KOPT-K1 (cell line): ENCODE results near the gene CLSTN3.
A peak's percentile ranks its signal among the peaks of the same experiment; 100 is the strongest.
"Not testable (repeated sequence)": the region's sequence is repeated elsewhere in the genome, so short reads cannot be mapped to it uniquely, and the experiment has no call there.

Experiments used
- H3K27ac ChIP-seq: fragments of 200-600 bp; sonication (generic); 2 replicates; pipeline ENCODE4 v1.5.1; 2016; ENCODE audit warnings: antibody characterized with exemption, mild to moderate bottlenecking, low read depth, low read length; ENCODE audit not compliant: poor library complexity, severe bottlenecking
- H3K36me3 ChIP-seq: fragments of 200-600 bp; sonication (generic); 2 replicates; pipeline ENCODE4 v1.5.1; 2017; ENCODE audit warnings: antibody characterized with exemption, mild to moderate bottlenecking, low read length, moderate library complexity; ENCODE audit not compliant: insufficient read depth
- H3K9me3 ChIP-seq: fragments of 200-600 bp; sonication (generic); 2 replicates; pipeline ENCODE4 v1.5.1; 2017; ENCODE audit warnings: antibody characterized with exemption, low read length, mild to moderate bottlenecking; ENCODE audit not compliant: insufficient read depth, poor library complexity, severe bottlenecking

Gene CLSTN3

GRCh38 chr12:7162691-7163114, 32.5 kb downstream of the CLSTN3 start:
- H3K36me3 ChIP-seq: no peaks in the 10 kb centered on the region
- H3K9me3 ChIP-seq: peaks cover 23% of the 10 kb centered on the region
- H3K27ac ChIP-seq: no peak overlapping the region

GRCh38 chr12:7169951-7170350, 39.8 kb downstream of the CLSTN3 start:
- Histone ChIP-seq H3K27ac (no peak overlapping the region), H3K9me3 (peaks cover 88% of the 10 kb centered on the region), H3K36me3 (no peaks in the 10 kb centered on the region)

- peaks cover 89% of the 10 kb centered on the region for H3K9me3 ChIP-seq
- no peak overlapping the region for H3K27ac ChIP-seq
- no peaks in the 10 kb centered on the region for H3K36me3 ChIP-seq
Observed at GRCh38 chr12:7171854-7172253, 41.7 kb downstream of the CLSTN3 start.

GRCh38 chr12:7175493-7175892, 45.3 kb downstream of the CLSTN3 start:
- no peak overlapping the region for H3K27ac ChIP-seq
- no peaks in the 10 kb centered on the region for H3K36me3 ChIP-seq
- H3K9me3 ChIP-seq: peaks cover 62% of the 10 kb centered on the region

- H3K36me3 ChIP-seq: no peaks in the 10 kb centered on the region
- peaks cover 52% of the 10 kb centered on the region for H3K9me3 ChIP-seq
- H3K27ac ChIP-seq: no peak overlapping the region
Observed at GRCh38 chr12:7176595-7176994, 46.4 kb downstream of the CLSTN3 start.

- H3K27ac ChIP-seq: no peak overlapping the region
- H3K9me3 ChIP-seq: peaks cover 34% of the 10 kb centered on the region
- no peaks in the 10 kb centered on the region for H3K36me3 ChIP-seq
Observed at GRCh38 chr12:7178481-7178880, 48.3 kb downstream of the CLSTN3 start.

- peaks cover 18% of the 10 kb centered on the region for H3K9me3 ChIP-seq
- H3K27ac ChIP-seq: no peak overlapping the region
- H3K36me3 ChIP-seq: no peaks in the 10 kb centered on the region
Observed at GRCh38 chr12:7180685-7181084, 50.5 kb downstream of the CLSTN3 start.

GRCh38 chr12:7186058-7186457, 55.9 kb downstream of the CLSTN3 start:
- not testable (repeated sequence) for H3K36me3 ChIP-seq, H3K9me3 ChIP-seq, H3K27ac ChIP-seq

GRCh38 chr12:7188562-7189397, 58.6 kb downstream of the CLSTN3 start:
- Histone ChIP-seq H3K9me3 (no peaks in the 10 kb centered on the region), H3K36me3 (peaks cover 27% of the 10 kb centered on the region), H3K27ac (peak overlapping the region; percentile 96)

- H3K9me3 ChIP-seq: no peaks in the 10 kb centered on the region
- H3K27ac ChIP-seq: peak within 1 kb of the TSS; percentile 96
- peaks cover 34% of the 10 kb centered on the region for H3K36me3 ChIP-seq
Observed at GRCh38 chr12:7189398-7190267, 59.5 kb downstream of the CLSTN3 start, which contains the start of gene PEX5. TSS of gene PEX5 (plus strand) at chr12:7189686. CDS start at chr12:7190378, 692 bp downstream.

GRCh38 chr12:7190268-7191055, 60.3 kb downstream of the CLSTN3 start:
- peak overlapping the region; percentile 96 for H3K27ac ChIP-seq

GRCh38 chr12:7193674-7194073, 63.5 kb downstream of the CLSTN3 start:
- Histone ChIP-seq H3K27ac (no peak overlapping the region), H3K36me3 (peaks cover 57% of the 10 kb centered on the region), H3K9me3 (no peaks in the 10 kb centered on the region)

More at GRCh38 chr12:7190268-7191055, 60.3 kb downstream of the CLSTN3 start:
- Histone ChIP-seq H3K9me3 (no peaks in the 10 kb centered on the region), H3K36me3 (peaks cover 43% of the 10 kb centered on the region)

- Histone ChIP-seq H3K9me3 (no peaks in the 10 kb centered on the region), H3K27ac (no peak overlapping the region), H3K36me3 (peaks cover 68% of the 10 kb centered on the region)
Observed at GRCh38 chr12:7197841-7198240, 67.7 kb downstream of the CLSTN3 start.

- no peak overlapping the region for H3K27ac ChIP-seq
- no peaks in the 10 kb centered on the region for H3K9me3 ChIP-seq
- H3K36me3 ChIP-seq: peaks cover 85% of the 10 kb centered on the region
Observed at GRCh38 chr12:7203109-7203508, 72.9 kb downstream of the CLSTN3 start.

GRCh38 chr12:7205091-7205490, 74.9 kb downstream of the CLSTN3 start:
- Histone ChIP-seq H3K9me3 (peaks cover 13% of the 10 kb centered on the region), H3K27ac (no peak overlapping the region), H3K36me3 (peaks cover 94% of the 10 kb centered on the region)
